Brain microvascular endothelial cell (primary cell): Measurements from ENCODE around the gene MAN1A2.

Experiments used
- DNase-seq: peaks from one replicate; pipeline ENCODE4 v3.0.0-alpha.2; 2020
- H3K27ac ChIP-seq: fragments of 250-450 bp; sonication (Bioruptor Pico); 2 replicates; pipeline ENCODE4 v1.5.1; 2020; ENCODE audit warnings: mild to moderate bottlenecking, moderate library complexity
- H3K27me3 ChIP-seq: fragments of 250-450 bp; sonication (Bioruptor Pico); replicated peaks from 2 replicates; pipeline ENCODE4 v1.5.1; 2020; ENCODE audit warnings: mild to moderate bottlenecking
- H3K36me3 ChIP-seq: fragments of 250-450 bp; sonication (Bioruptor Pico); replicated peaks from 2 replicates; pipeline ENCODE4 v1.5.1; 2020; ENCODE audit warnings: mild to moderate bottlenecking
- H3K4me3 ChIP-seq: 2 replicates; pipeline ENCODE4 v1.5.1; 2011; ENCODE audit warnings: low read depth, mild to moderate bottlenecking, control low read depth, low read length, moderate library complexity
- CTCF ChIP-seq: IDR thresholded peaks from 2 replicates; pipeline ENCODE4 v1.5.1; 2011; ENCODE audit warnings: low read depth, mild to moderate bottlenecking, moderate library complexity, low read length, control low read depth, inconsistent platforms; ENCODE audit errors: missing control alignments
- in situ Hi-C: cut with HindIII; loops from 2 replicates; pipeline ENCODE4 v1.10.0; 2017; ENCODE audit warnings: low sequenced_read_pairs, low pct_ligation_motif_present

Gene MAN1A2

GRCh38 chr1:117527566-117528102, 160.4 kb downstream of the MAN1A2 start:
- DNase-seq: peak; percentile 8
- Histone ChIP-seq H3K36me3 (no peaks in the 10 kb centered on the region), H3K4me3 (no peak overlapping the region), H3K27me3 (no peaks in the 10 kb centered on the region), H3K27ac (no peak overlapping the region)
- in situ Hi-C loops: loop anchor here (25.0 kb wide), 1 partner anchor 235 kb away; no protein-coding TSS in a partner anchor
- no peak for TF ChIP-seq CTCF

GRCh38 chr1:117529683-117530082, 162.4 kb downstream of the MAN1A2 start:
- no peaks in the 10 kb centered on the region for H3K36me3 ChIP-seq
- in situ Hi-C loops: loop anchor here (25.0 kb wide), 1 partner anchor 233 kb away; no protein-coding TSS in a partner anchor
- H3K27ac ChIP-seq: no peak overlapping the region
- no peaks in the 10 kb centered on the region for H3K27me3 ChIP-seq
- H3K4me3 ChIP-seq: no peak overlapping the region
- TF ChIP-seq CTCF: no peak
- no peak for DNase-seq

- in situ Hi-C loops: loop anchor here (25.0 kb wide), 1 partner anchor 231 kb away; no protein-coding TSS in a partner anchor
Measured at GRCh38 chr1:117531222-117531621, 164.0 kb downstream of the MAN1A2 start.

GRCh38 chr1:117534995-117535467, 167.8 kb downstream of the MAN1A2 start:
- in situ Hi-C loops: loop anchor here (25.0 kb wide), 1 partner anchor 227 kb away; no protein-coding TSS in a partner anchor
- H3K36me3 ChIP-seq: no peaks in the 10 kb centered on the region
- TF ChIP-seq CTCF: peak; percentile 76
- DNase-seq: peak; percentile 62
- H3K4me3 ChIP-seq: no peak overlapping the region
- no peak overlapping the region for H3K27ac ChIP-seq
- H3K27me3 ChIP-seq: no peaks in the 10 kb centered on the region

More at GRCh38 chr1:117531222-117531621, 164.0 kb downstream of the MAN1A2 start:
- TF ChIP-seq CTCF: no peak
- DNase-seq: no peak
- H3K36me3 ChIP-seq: no peaks in the 10 kb centered on the region
- no peaks in the 10 kb centered on the region for H3K27me3 ChIP-seq
- H3K4me3 ChIP-seq: no peak overlapping the region
- H3K27ac ChIP-seq: no peak overlapping the region

- no peaks in the 10 kb centered on the region for H3K36me3 ChIP-seq
- H3K27me3 ChIP-seq: no peaks in the 10 kb centered on the region
- H3K27ac ChIP-seq: no peak overlapping the region
- no peak overlapping the region for H3K4me3 ChIP-seq
- in situ Hi-C loops: loop anchor here (25.0 kb wide), 1 partner anchor 226 kb away; no protein-coding TSS in a partner anchor
- DNase-seq: no peak
- TF ChIP-seq CTCF: no peak
Measured at GRCh38 chr1:117535821-117536220, 168.6 kb downstream of the MAN1A2 start.
